Stimulated activated CD4-positive, alpha-beta T cell treated with anti-CD3 and anti-CD28 coated beads, TNF-alpha, amount 100 ng/mL, for 48 hours (primary cell): ENCODE data around the gene PCDHA9.
"Not testable (repeated sequence)": the region's sequence is repeated elsewhere in the genome, so short reads cannot be mapped to it uniquely, and the experiment has no call there.

Experiments used
- DNase-seq, 3 donors: peaks; one replicate each; pipeline ENCODE4 v3.0.0-alpha.2; 2020; ENCODE audit warnings: low read depth in 3 of 3

PCDHA9 gene

GRCh38 chr5:140848139-140849102, at the start of gene PCDHA9:
PCDHA9 (plus strand) TSS chr5:140848382; CDS start chr5:140848496, 114 bp downstream.
- not testable (repeated sequence) for DNase-seq

- no peak for DNase-seq
Measured at GRCh38 chr5:140800816-140801493, 47.2 kb upstream of the PCDHA9 start, which contains the start of gene PCDHA3. PCDHA3 (plus strand) TSS chr5:140801057.

- DNase-seq = no peak
Measured at GRCh38 chr5:140801494-140801841, 46.7 kb upstream of the PCDHA9 start.

GRCh38 chr5:140802381-140802780, 45.8 kb upstream of the PCDHA9 start:
- not testable (repeated sequence) for DNase-seq

GRCh38 chr5:140802781-140803271, 45.4 kb upstream of the PCDHA9 start:
- no peak for DNase-seq

GRCh38 chr5:140806834-140807775, 41.1 kb upstream of the PCDHA9 start, which contains the start of gene PCDHA4:
PCDHA4 (plus strand) TSS chr5:140807068.
- DNase-seq = peak in 2 of 3 donors; percentile 11 to 16

- not testable (repeated sequence) for DNase-seq
Measured at GRCh38 chr5:140808241-140808888, 39.8 kb upstream of the PCDHA9 start.

GRCh38 chr5:140808889-140809291, 39.3 kb upstream of the PCDHA9 start:
- no peak for DNase-seq

GRCh38 chr5:140821375-140822280, 26.6 kb upstream of the PCDHA9 start, which contains the start of gene PCDHA5:
PCDHA5 (plus strand) TSS chr5:140821613.
- peak in 1 of 3 donors; percentile 23 for DNase-seq

GRCh38 chr5:140822281-140822629, 25.9 kb upstream of the PCDHA9 start:
- no peak for DNase-seq

GRCh38 chr5:140822969-140823368, 25.2 kb upstream of the PCDHA9 start:
- DNase-seq = not testable (repeated sequence)

- no peak for DNase-seq
Measured at GRCh38 chr5:140823475-140823874, 24.7 kb upstream of the PCDHA9 start.

- no peak for DNase-seq
Measured at GRCh38 chr5:140827704-140828361, 20.3 kb upstream of the PCDHA9 start, which contains the start of gene PCDHA6. PCDHA6 (plus strand) TSS chr5:140827960; CDS start chr5:140828092, 132 bp downstream.

- DNase-seq = no peak
Measured at GRCh38 chr5:140828362-140828737, 19.8 kb upstream of the PCDHA9 start.

- DNase-seq = not testable (repeated sequence)
Measured at GRCh38 chr5:140829511-140830501, 18.4 kb upstream of the PCDHA9 start.

- DNase-seq = no peak
Measured at GRCh38 chr5:140833993-140834392, 14.2 kb upstream of the PCDHA9 start, which contains the start of gene PCDHA7. PCDHA7 (plus strand) TSS chr5:140834269; CDS start chr5:140834384, 115 bp downstream.

- DNase-seq = not testable (repeated sequence)
Measured at GRCh38 chr5:140834439-140835008, 13.7 kb upstream of the PCDHA9 start.
